GM20431 (cell line): ENCODE results near the gene NAA50.

Experiments used
- in situ Hi-C: fragments of 300-500 bp; cut with MseI, MboI; formaldehyde crosslinking; loops from one replicate; pipeline ENCODE4 v1.15.0; 2020; ENCODE audit warnings: low sequenced_read_pairs; ENCODE audit not compliant: unreplicated experiment

Gene NAA50

DNA sequence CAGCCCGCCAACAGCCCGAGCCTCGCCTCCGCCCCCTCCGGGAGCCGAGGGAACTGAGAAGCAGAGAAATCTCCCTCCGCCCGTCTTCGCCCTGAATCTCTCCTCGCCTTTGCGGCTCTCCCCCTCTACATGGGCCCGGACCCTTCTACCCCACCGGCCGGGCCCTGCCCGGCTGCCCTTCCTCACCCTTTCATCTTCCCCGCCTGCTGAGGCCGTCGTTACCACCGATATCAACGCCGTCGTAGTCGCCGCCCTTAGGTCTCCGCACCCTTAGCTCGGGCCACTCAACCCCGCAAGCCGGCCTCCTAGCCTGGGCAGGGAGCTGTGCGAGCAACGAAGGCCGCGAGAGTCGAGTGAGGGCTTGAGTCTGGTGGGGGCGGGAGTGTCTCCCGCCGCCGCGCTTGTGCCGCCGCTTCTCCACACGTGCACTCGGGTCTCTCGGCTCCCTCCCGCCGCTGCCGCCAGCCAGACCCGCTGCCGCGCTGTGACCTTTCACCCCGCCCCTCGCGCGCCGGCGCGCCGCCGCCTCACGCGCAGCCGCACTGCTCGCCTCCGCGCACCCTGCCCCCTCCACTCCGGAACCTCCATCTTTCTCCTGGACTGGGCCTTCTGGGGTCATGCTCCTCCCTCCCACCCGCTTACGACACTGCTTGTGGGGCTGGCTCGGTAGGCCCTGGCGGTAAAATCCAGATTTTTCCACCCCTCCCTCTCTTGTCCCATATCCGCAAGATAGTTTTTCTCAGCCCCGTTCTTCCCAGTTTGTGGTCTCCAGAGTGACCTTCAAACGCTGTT lies at the start of gene NAA50:
Gene NAA50 (minus strand): TSS at position 494 of the 792 bp plus-strand sequence. CDS start 300 bp downstream, at position 194.
- in situ Hi-C loops = loop anchor here (25.0 kb wide), 1 partner anchor 166 kb away; no protein-coding TSS in a partner anchor

DNA sequence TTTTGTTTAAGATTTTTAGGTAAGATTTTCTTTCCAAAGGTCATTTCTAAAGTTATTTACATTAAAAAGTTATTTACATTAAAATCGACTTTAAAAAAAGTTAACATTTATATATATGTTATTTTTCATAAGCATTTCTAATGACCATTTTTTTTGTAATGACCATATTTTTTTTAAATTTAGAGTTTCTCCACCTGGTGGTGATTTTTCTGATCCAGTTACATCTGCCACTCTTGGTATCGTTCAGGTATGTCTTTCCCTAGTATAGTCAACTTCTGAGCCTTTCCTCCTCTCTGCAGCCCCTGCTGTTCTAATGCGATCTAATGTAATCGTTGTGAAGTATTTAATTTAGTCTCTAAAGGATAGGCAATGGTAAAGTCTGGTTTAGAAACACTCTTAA lies 49.6 kb upstream of the NAA50 start:
- in situ Hi-C loops = no loop called here

- in situ Hi-C loops = no loop called here
These were observed 48.5 kb upstream of the NAA50 start for GRCh38 chr3:113794526-113794925.

DNA sequence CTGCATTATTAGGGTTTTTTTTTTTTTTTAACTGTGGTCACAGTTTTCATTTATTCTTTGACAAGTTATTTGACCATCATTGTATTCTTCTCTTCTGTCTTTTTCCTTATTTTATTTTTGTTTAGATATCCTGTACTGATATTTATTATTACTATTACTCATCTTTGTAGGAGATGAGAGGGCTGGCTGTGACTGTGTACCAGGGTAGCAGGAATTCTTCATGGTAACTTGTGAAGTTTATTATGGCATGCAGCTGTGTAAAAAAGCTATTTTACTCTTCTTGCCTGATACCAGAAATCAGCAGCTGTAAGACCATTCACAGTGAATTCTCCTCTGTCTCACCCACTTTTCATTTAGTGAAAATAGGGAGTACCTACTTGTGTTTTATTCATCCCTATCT lies 45.3 kb upstream of the NAA50 start:
- in situ Hi-C loops = no loop called here

DNA sequence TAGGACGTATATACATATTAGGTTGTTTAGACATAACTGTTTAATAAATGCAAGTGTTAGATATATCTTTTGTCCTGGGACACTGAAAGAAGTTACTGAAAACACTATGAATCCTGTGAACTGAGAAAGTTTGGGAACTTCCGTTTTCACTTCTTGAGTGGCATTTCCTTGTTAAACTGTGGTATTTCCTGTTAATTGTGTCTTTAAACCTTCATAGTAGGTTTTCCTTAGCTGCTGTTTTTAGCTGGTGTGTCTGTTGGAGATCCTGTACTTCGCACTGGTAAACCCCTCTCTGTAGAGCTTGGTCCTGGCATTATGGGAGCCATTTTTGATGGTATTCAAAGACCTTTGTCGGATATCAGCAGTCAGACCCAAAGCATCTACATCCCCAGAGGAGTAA lies 37.9 kb upstream of the NAA50 start:
- in situ Hi-C loops = no loop called here

DNA sequence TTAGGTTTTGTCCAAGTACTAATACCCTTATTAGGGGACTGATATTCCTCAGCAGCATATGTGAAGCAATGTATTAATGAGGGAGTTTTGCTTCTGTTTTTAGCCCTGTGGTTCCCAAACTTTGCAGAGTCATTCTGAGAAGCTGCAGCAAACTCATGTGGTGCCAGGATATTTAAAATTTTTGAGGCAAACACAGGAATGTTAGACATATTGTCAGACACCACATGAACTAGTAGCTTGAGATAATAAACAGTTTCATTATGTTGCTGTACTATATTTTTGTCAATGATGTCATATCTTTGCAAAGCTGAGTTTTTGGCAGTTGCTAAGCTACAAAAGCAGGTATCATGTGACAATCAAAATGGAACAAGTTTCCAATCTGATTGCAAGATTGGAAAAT lies 37.4 kb upstream of the NAA50 start:
- in situ Hi-C loops = no loop called here

DNA sequence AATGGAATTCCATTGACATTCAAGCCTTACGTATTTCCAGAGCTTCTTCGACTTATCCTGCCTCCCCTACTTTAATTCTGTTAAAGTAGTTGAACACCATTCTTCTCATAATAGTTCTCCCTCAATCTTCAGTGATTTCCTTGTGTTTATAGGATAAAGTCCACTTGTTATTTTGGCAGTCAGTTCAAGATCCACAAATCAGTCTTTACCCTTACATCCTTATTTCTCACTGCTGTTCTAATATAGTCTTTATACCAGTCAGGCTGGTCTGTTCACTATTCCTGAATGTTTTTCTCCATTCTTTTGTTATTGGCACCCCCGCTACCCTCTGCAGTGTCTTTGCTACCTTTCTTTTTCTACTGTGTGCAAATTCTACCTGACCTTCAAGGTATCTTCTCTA lies 30.5 kb upstream of the NAA50 start:
- in situ Hi-C loops = no loop called here

DNA sequence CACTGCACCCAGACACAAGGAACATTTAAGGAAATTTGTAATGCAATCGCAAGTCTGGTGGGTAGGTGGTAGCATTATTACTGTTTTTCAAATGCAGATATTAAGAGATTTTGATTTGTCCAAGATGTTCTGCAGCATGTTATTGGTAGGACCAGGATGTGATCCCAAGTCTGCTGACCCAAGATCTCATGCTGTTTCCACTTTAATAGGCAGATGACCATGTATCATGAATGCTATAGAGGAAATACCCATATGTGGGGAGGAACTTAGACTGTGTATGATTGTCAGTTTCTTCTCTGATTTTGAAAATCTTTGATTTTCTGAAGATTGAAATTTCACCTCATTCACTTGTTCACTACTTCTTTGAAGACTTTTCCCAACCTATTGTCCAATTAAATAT lies 29.5 kb upstream of the NAA50 start:
- in situ Hi-C loops = no loop called here

GRCh38 chr3:113773381-113773780 lies 27.3 kb upstream of the NAA50 start:
- in situ Hi-C loops = no loop called here

DNA sequence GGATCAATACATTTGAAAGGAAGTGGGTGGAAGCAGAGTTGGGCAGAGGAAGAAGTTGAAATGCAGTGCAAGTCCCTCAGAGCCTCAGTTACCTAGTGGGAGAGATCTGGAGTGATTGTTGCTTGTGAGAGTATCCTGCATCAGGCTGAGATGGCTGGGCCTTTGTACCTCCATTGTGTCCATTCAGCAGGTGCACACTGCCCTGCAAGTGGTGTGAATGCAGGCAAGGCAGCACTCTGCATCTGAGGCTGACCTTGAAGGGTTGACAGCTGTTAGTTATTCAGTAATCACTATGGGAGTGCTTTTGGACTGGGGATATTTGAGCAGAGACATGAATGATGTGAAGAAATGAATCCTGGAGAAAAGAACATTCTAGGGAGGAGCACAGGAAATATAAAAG lies 25.9 kb upstream of the NAA50 start:
- in situ Hi-C loops = no loop called here

DNA sequence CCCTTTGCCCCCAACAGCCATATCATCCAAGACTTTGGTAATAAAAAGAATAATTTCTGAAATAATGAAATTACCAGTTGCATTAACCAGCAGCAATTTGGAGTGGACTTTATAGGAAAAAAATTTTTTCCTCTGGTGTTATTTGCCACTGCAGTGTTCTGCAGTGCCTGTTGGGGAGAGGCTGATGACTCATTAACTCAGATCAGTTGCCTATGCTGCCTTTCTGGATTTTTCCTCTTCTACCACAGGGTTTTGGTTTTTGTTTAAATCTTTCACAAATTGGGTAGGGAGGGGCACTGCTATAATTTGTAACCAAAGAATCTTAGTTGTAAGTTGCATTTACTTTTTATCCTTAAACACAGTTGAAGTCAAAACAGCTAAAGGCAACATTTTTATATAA lies 23.5 kb upstream of the NAA50 start:
- in situ Hi-C loops = no loop called here

GRCh38 chr3:113764698-113765097 lies 18.6 kb upstream of the NAA50 start:
- in situ Hi-C loops = no loop called here

GRCh38 chr3:113758389-113759024 lies 12.5 kb upstream of the NAA50 start:
- in situ Hi-C loops = no loop called here

GRCh38 chr3:113754494-113755159 lies 8.6 kb upstream of the NAA50 start:
- in situ Hi-C loops = no loop called here

- in situ Hi-C loops = no loop called here
These were observed 7.4 kb upstream of the NAA50 start for GRCh38 chr3:113753376-113753985.

DNA sequence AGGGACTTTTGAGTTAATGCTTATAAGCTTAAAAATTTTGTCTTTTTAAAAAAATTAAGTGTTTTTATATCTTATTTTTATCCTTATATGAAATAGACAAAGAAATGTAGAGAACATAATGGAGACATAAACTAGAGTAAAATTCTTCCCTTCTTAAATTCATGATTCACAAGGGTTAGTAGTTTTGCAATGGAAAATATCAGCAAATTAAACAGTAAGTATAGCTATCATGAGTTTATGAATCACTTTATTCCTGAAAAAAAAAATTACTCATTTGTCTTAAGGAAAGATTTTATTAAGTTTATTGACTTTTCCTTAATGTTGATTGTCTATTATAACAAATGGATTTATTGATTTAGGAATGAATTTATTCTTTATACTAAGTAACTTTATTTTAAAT lies 5.1 kb upstream of the NAA50 start:
- in situ Hi-C loops = no loop called here

- in situ Hi-C loops = loop anchor here (25.0 kb wide), 1 partner anchor 165 kb away; no protein-coding TSS in a partner anchor
These were observed 1.4 kb upstream of the NAA50 start for GRCh38 chr3:113747283-113748046.

DNA sequence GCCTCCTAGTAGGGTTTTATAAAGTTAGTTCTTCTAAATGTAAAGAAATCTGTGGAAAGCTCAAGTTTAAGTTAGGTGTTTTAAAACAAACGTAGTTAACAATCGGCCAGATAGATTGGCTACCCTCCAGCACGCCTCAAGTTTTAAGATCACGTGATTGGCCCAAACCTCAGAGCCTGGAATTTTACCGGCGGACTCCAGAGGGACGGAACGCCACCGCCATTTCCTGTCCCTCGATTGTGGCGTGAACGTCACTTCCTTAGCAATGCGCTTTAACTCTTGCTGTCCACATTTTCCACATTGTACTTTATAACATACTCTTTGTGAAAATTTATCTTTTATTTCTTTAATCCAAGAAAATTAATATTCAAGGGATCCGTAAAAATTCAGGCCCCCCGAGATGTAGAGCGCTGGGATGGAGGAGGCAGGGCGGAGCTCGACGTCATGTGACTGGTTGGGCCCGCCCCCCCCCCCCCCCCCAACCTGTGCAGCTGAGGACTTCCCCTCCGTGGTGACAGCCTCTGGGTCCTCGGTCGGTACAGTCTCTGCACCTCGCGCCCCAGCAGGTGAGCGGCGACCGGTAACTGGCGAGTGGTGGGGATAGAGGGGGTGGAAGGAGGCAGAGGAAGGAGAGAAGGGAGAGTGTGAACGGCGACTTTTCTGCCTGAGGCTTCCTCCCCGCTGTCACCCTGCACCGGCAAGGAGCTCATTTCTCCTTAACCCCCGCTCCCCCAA lies 666 bp upstream of the NAA50 start, which contains the start of gene ATP6V1A:
Gene ATP6V1A (plus strand): TSS at position 488 of the 735 bp plus-strand sequence. CDS start 31,719 bp downstream, outside the sequence.
- in situ Hi-C loops = loop anchor here (25.0 kb wide), 1 partner anchor 166 kb away; no protein-coding TSS in a partner anchor
